Activated CD4-positive, alpha-beta T cell treated with anti-CD3 and anti-CD28 coated beads, Interleukin-2, amount 50 U/mL, for 24 hours (primary cell): ENCODE measurements around the gene AKAIN1.

Source experiments
- DNase-seq, 2 donors: peaks; one replicate each; pipeline ENCODE4 v3.0.0-alpha.2; 2020; ENCODE audit warnings: low read depth in 1 of 2, low spot score in 1 of 2

Gene AKAIN1

GRCh38 chr18:5162111-5162510 lies 34.9 kb downstream of the AKAIN1 start:
- no peak for DNase-seq

- no peak for DNase-seq
These were observed 38.0 kb downstream of the AKAIN1 start for GRCh38 chr18:5159080-5159479.

GRCh38 chr18:5158587-5158986 lies 38.5 kb downstream of the AKAIN1 start:
- no peak for DNase-seq

GRCh38 chr18:5158172-5158571 lies 38.9 kb downstream of the AKAIN1 start:
- no peak for DNase-seq

- DNase-seq = no peak
These were observed 41.2 kb downstream of the AKAIN1 start for GRCh38 chr18:5155907-5156287.

- no peak for DNase-seq
These were observed 41.7 kb downstream of the AKAIN1 start for GRCh38 chr18:5155218-5155906.

- no peak for DNase-seq
These were observed 44.6 kb downstream of the AKAIN1 start for GRCh38 chr18:5152343-5153020.

GRCh38 chr18:5150894-5151293 lies 46.2 kb downstream of the AKAIN1 start:
- no peak for DNase-seq

- no peak for DNase-seq
These were observed 51.0 kb downstream of the AKAIN1 start for GRCh38 chr18:5146093-5146492.

- DNase-seq = no peak
These were observed 51.8 kb downstream of the AKAIN1 start for GRCh38 chr18:5145168-5145825.

GRCh38 chr18:5144629-5145028 lies 52.4 kb downstream of the AKAIN1 start:
- DNase-seq = no peak

- DNase-seq = no peak
These were observed 54.2 kb downstream of the AKAIN1 start for GRCh38 chr18:5142859-5143258.

GRCh38 chr18:5142131-5142530 lies 54.9 kb downstream of the AKAIN1 start:
- no peak for DNase-seq

- DNase-seq = no peak
These were observed 59.8 kb downstream of the AKAIN1 start for GRCh38 chr18:5137261-5137660.

- no peak for DNase-seq
These were observed 64.1 kb downstream of the AKAIN1 start for GRCh38 chr18:5132987-5133386.

- no peak for DNase-seq
These were observed 74.8 kb downstream of the AKAIN1 start for GRCh38 chr18:5122272-5122671.

- no peak for DNase-seq
These were observed 86.8 kb downstream of the AKAIN1 start for GRCh38 chr18:5110266-5110665.

- DNase-seq = no peak
These were observed 89.1 kb downstream of the AKAIN1 start for GRCh38 chr18:5107988-5108387.

- DNase-seq = no peak
These were observed 90.3 kb downstream of the AKAIN1 start for GRCh38 chr18:5106730-5107129.

- no peak for DNase-seq
These were observed 92.8 kb downstream of the AKAIN1 start for GRCh38 chr18:5104246-5104645.

GRCh38 chr18:5103693-5104092 lies 93.4 kb downstream of the AKAIN1 start:
- no peak for DNase-seq

- DNase-seq = no peak
These were observed 93.8 kb downstream of the AKAIN1 start for GRCh38 chr18:5103286-5103685.
